ENCODE results near the gene SLC47A1. TPM values are rescaled to one million over a fixed set of nuclear protein-coding genes. Genes with fewer than 3 reads are reported as not detected.

The SLC47A1 gene
- total and polyA plus RNA-seq, 2 of the 13 experiments (the other 11 are each of a cell fraction or from before 2014, with no cell fraction given): 42.1 to 67.5 TPM

DNA sequence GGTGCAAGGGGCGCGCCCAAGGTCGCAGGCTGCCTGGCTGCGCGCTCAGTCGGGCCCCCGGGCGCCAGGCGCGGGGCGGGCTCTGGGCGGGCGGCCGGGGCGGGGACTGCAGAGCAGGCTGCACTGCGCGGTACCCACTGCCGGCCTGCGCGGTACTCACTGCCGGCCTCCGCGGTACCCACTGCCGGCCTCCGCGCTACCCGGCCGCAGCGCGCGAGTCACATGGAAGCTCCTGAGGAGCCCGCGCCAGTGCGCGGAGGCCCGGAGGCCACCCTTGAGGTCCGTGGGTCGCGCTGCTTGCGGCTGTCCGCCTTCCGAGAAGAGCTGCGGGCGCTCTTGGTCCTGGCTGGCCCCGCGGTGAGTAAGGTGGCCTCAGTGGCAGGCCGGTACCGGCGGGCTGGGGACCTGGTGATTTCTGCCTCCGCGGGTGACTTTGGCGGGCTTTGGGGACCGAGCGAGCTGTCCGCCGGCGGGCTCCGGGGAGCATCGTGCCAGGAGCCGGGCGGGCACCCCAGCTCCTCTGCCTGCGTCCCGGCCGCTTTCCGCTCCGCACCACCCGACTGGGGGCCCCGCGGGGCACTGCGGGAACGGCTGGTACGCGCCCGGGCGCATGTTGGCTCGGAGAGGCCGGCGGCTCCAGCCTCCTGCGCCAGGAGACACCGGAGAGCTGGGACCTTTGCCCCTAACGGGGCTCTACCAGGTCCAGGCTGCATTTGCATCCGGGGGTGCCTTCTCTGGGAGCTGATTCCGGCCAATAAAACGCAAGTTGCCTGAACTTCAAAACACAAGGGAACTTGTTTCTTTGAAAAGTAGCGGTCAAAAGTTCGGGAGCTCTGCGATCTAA, at the start of gene SLC47A1 (continued):
- TF ChIP-seq, protein P1, sequence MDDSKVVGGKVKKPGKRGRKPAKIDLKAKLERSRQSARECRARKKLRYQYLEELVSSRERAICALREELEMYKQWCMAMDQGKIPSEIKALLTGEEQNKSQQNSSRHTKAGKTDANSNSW (CRISPR knock-in tag; IDR thresholded peaks at IDR 0.05; ENCODE audit: borderline replicate concordance): no peak
- 0 out of 2 replicates have a peak, but pooled peaks have one; percentile 33 for TF ChIP-seq DR1 (CRISPR knock-in tag; IDR thresholded peaks at IDR 0.05)
- TF ChIP-seq, protein P2, sequence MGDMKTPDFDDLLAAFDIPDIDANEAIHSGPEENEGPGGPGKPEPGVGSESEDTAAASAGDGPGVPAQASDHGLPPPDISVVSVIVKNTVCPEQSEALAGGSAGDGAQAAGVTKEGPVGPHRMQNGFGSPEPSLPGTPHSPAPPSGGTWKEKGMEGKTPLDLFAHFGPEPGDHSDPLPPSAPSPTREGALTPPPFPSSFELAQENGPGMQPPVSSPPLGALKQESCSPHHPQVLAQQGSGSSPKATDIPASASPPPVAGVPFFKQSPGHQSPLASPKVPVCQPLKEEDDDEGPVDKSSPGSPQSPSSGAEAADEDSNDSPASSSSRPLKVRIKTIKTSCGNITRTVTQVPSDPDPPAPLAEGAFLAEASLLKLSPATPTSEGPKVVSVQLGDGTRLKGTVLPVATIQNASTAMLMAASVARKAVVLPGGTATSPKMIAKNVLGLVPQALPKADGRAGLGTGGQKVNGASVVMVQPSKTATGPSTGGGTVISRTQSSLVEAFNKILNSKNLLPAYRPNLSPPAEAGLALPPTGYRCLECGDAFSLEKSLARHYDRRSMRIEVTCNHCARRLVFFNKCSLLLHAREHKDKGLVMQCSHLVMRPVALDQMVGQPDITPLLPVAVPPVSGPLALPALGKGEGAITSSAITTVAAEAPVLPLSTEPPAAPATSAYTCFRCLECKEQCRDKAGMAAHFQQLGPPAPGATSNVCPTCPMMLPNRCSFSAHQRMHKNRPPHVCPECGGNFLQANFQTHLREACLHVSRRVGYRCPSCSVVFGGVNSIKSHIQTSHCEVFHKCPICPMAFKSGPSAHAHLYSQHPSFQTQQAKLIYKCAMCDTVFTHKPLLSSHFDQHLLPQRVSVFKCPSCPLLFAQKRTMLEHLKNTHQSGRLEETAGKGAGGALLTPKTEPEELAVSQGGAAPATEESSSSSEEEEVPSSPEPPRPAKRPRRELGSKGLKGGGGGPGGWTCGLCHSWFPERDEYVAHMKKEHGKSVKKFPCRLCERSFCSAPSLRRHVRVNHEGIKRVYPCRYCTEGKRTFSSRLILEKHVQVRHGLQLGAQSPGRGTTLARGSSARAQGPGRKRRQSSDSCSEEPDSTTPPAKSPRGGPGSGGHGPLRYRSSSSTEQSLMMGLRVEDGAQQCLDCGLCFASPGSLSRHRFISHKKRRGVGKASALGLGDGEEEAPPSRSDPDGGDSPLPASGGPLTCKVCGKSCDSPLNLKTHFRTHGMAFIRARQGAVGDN (CRISPR knock-in tag; IDR thresholded peaks at IDR 0.05): peak; percentile 72
- no peak for TF ChIP-seq ZNF33B (CRISPR knock-in tag; IDR thresholded peaks at IDR 0.05)
- TF ChIP-seq FOXP1 (IDR thresholded peaks at IDR 0.05): no peak
- TF ChIP-seq FOXP1 (CRISPR knock-in tag; IDR thresholded peaks at IDR 0.05): no peak
- TF ChIP-seq, protein P3, sequence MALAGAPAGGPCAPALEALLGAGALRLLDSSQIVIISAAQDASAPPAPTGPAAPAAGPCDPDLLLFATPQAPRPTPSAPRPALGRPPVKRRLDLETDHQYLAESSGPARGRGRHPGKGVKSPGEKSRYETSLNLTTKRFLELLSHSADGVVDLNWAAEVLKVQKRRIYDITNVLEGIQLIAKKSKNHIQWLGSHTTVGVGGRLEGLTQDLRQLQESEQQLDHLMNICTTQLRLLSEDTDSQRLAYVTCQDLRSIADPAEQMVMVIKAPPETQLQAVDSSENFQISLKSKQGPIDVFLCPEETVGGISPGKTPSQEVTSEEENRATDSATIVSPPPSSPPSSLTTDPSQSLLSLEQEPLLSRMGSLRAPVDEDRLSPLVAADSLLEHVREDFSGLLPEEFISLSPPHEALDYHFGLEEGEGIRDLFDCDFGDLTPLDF (CRISPR knock-in tag; IDR thresholded peaks at IDR 0.05): no peak
- TF ChIP-seq ZEB1 (IDR thresholded peaks at IDR 0.05; ENCODE audit: insufficient replicate concordance, low read depth): peak; percentile 35
- no peak for TF ChIP-seq THAP11 (CRISPR knock-in tag; IDR thresholded peaks at IDR 0.05)
- no peak for TF ChIP-seq ZFP36L2 (CRISPR knock-in tag; IDR thresholded peaks at IDR 0.05)
- TF ChIP-seq CENPX (CRISPR knock-in tag; IDR thresholded peaks at IDR 0.05): no peak
- TF ChIP-seq, protein P4, sequence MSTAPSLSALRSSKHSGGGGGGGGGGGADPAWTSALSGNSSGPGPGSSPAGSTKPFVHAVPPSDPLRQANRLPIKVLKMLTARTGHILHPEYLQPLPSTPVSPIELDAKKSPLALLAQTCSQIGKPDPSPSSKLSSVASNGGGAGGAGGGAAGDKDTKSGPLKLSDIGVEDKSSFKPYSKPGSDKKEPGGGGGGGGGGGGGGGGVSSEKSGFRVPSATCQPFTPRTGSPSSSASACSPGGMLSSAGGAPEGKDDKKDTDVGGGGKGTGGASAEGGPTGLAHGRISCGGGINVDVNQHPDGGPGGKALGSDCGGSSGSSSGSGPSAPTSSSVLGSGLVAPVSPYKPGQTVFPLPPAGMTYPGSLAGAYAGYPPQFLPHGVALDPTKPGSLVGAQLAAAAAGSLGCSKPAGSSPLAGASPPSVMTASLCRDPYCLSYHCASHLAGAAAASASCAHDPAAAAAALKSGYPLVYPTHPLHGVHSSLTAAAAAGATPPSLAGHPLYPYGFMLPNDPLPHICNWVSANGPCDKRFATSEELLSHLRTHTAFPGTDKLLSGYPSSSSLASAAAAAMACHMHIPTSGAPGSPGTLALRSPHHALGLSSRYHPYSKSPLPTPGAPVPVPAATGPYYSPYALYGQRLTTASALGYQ (CRISPR knock-in tag; IDR thresholded peaks at IDR 0.05): no peak
- no peak for TF ChIP-seq HNRNPH1 (optimal IDR thresholded peaks at IDR 0.05; ENCODE audit: low read depth, low read length)
- peak; percentile 86; the same call in 1 of the 2 replicates for TF ChIP-seq ZNF556 (CRISPR knock-in tag; IDR thresholded peaks at IDR 0.05; ENCODE audit: borderline replicate concordance)
- TF ChIP-seq NPAS2 (CRISPR knock-in tag; IDR thresholded peaks at IDR 0.05; ENCODE audit: borderline replicate concordance): no peak
- TF ChIP-seq PAF1 (CRISPR knock-in tag; IDR thresholded peaks at IDR 0.05): no peak
- TF ChIP-seq, protein P5, sequence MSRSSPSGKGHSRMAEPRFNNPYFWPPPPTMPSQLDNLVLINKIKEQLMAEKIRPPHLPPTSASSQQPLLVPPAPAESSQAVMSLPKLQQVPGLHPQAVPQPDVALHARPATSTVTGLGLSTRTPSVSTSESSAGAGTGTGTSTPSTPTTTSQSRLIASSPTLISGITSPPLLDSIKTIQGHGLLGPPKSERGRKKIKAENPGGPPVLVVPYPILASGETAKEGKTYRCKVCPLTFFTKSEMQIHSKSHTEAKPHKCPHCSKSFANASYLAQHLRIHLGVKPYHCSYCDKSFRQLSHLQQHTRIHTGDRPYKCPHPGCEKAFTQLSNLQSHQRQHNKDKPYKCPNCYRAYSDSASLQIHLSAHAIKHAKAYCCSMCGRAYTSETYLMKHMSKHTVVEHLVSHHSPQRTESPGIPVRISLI (CRISPR knock-in tag; IDR thresholded peaks at IDR 0.05; ENCODE audit: borderline replicate concordance): 0 out of 2 replicates have a peak, but pooled peaks have one; percentile 7
- TF ChIP-seq ETV6 (CRISPR knock-in tag; conservative IDR thresholded peaks at IDR 0.05): no peak
- peak; percentile 80 for TF ChIP-seq POLR2G (IDR thresholded peaks at IDR 0.05; ENCODE audit: low read depth, low read length)
- TF ChIP-seq ZNF143 (CRISPR knock-in tag; IDR thresholded peaks at IDR 0.05): no peak; the same call in 1 of the 2 replicates
- TF ChIP-seq ZSCAN12 (CRISPR knock-in tag; IDR thresholded peaks at IDR 0.05): no peak; the same call in 1 of the 2 replicates
- TF ChIP-seq PCBP1 (IDR thresholded peaks at IDR 0.05; ENCODE audit: borderline replicate concordance, low read depth, low read length): no peak
